K562 (cell line): Measurements from ENCODE around the gene ACSBG1. TPM values are rescaled to one million over a fixed set of nuclear protein-coding genes. Genes with fewer than 3 reads are reported as not detected.

ENCODE experiments used
- ATF3 ChIP-seq, 2 experiments: fragments of 450-650 bp in 1 of 2; sonication (generic) in 1 of 2; formaldehyde crosslinking in 1 of 2; IDR thresholded peaks in 1 of 2; conservative IDR thresholded peaks in 1 of 2; 2 replicates each; pipeline versions ENCODE4 v1.6.1 to v1.8.1; 2016 to 2023; ENCODE audit warnings: mild to moderate bottlenecking in 2 of 2, moderate library complexity in 2 of 2, inconsistent platforms in 1 of 2, missing genetic modification reagents in 1 of 2
- CEBPZ ChIP-seq: fragments of 150-350 bp; IDR thresholded peaks from 2 replicates; pipeline ENCODE4 v1.6.1; 2014; ENCODE audit warnings: low read depth, mild to moderate bottlenecking, low read length, borderline replicate concordance
- MAFF ChIP-seq: IDR thresholded peaks from 2 replicates; pipeline ENCODE4 v1.6.1; 2012; ENCODE audit warnings: low read length, improper control_type of control experiment
- MAFG ChIP-seq: fragments of 450-650 bp; conservative IDR thresholded peaks from 2 replicates; pipeline ENCODE4 v1.6.1; 2016; ENCODE audit warnings: missing genetic modification characterization, missing compliant biosample characterization
- MYC ChIP-seq, 2 experiments: fragments of 250-450 bp in 1 of 2; sonication (Bioruptor Pico) in 1 of 2; IDR thresholded peaks; 2 replicates each; pipeline versions ENCODE4 v1.5.1 to v1.6.1; 2012 to 2021; ENCODE audit warnings: low read depth in 2 of 2, borderline replicate concordance in 1 of 2, improper control_type of control experiment in 1 of 2, low read length in 1 of 2, mild to moderate bottlenecking in 1 of 2, moderate library complexity in 1 of 2
- ZNF589 ChIP-seq: fragments of 200-800 bp; sonication (Bioruptor generic); IDR thresholded peaks from 2 replicates; pipeline ENCODE4 v1.6.1; 2016; ENCODE audit warnings: low read depth, missing genetic modification characterization, missing compliant biosample characterization
- polyA plus RNA-seq, 8 experiments: library from polyadenylated mRNA; depleted of rRNA in 4 of 8; stranded (reverse) in 5 of 8; unstranded in 3 of 8; fragments of >200 nt; fragmentation: Nextera tagmentation in 2 of 8; fragmentation: Illumina TruSeq in 1 of 8; extraction: Ambion mirVana in 2 of 8; extraction: Trizol in 1 of 8; gene quantifications; 2 replicates each; pipeline versions ENCODE4 v1.2.1 to v1.2.3, GENCODE V29; 2011 to 2014; ENCODE audit warnings: inconsistent platforms in 1 of 8, missing spikeins in 1 of 8
- total RNA-seq, 7 experiments: library from RNA; depleted of rRNA in 6 of 7; stranded (reverse); fragments of >200 nt in 6 of 7; fragmentation: Illumina TruSeq in 2 of 7; extraction: Trizol in 2 of 7; gene quantifications; 2 replicates each; pipeline versions ENCODE4 v1.2.1 to v1.2.3, GENCODE V29; 2011 to 2021; ENCODE audit warnings: low replicate concordance in 1 of 7

Gene ACSBG1
- total and polyA plus RNA-seq, 9 of the 15 experiments (the other 6 are each of a cell fraction or from before 2014, with no cell fraction given) = 0.36 to 6.4 (median 2.5) TPM

- 0 out of 2 replicates have a peak, but pooled peaks have one; percentile 36 for TF ChIP-seq MYC (IDR thresholded peaks at IDR 0.05; ENCODE audit: low read depth, low read length)
- no peak for TF ChIP-seq MYC (CRISPR knock-in tag; IDR thresholded peaks at IDR 0.05; ENCODE audit: borderline replicate concordance, low read depth)
- peak; percentile 79 for TF ChIP-seq ATF3 (IDR thresholded peaks at IDR 0.05)
- no peak for TF ChIP-seq ATF3 (CRISPR knock-in tag; conservative IDR thresholded peaks at IDR 0.05)
- TF ChIP-seq MAFG (tag) = peak; percentile 38; the same call in 1 of the 2 replicates
- peak; percentile 38; the same call in 1 of the 2 replicates for TF ChIP-seq MAFF
- TF ChIP-seq ZNF589 (CRISPR knock-in tag) = peak; percentile 62; the same call in 1 of the 2 replicates
- no peak for TF ChIP-seq CEBPZ
- TF ChIP-seq, all 486 proteins: peak for 16
Measured at GRCh38 chr15:78223396-78224022, 10.9 kb downstream of the ACSBG1 start (continued).
